HG03558 (cell line): ENCODE data around the gene ARL5C.

Experiments used
- ATAC-seq: cut with Tn5 transposase; IDR thresholded peaks from one replicate; pipeline ENCODE4 v1.9.1; 2021; ENCODE audit warnings: moderate number of reproducible peaks; ENCODE audit not compliant: unreplicated experiment; ENCODE audit errors: extremely low read depth

Gene ARL5C

GRCh38 chr17:39194985-39195524, 29.1 kb upstream of the ARL5C start:
- no peak for ATAC-seq

GRCh38 chr17:39194089-39194984, 28.4 kb upstream of the ARL5C start:
- ATAC-seq: no peak

GRCh38 chr17:39193346-39193745, 27.4 kb upstream of the ARL5C start:
- no peak for ATAC-seq

- ATAC-seq: no peak
Measured at GRCh38 chr17:39192901-39193300, 26.9 kb upstream of the ARL5C start.

GRCh38 chr17:39191750-39192510, 26.0 kb upstream of the ARL5C start:
- ATAC-seq: no peak

DNA sequence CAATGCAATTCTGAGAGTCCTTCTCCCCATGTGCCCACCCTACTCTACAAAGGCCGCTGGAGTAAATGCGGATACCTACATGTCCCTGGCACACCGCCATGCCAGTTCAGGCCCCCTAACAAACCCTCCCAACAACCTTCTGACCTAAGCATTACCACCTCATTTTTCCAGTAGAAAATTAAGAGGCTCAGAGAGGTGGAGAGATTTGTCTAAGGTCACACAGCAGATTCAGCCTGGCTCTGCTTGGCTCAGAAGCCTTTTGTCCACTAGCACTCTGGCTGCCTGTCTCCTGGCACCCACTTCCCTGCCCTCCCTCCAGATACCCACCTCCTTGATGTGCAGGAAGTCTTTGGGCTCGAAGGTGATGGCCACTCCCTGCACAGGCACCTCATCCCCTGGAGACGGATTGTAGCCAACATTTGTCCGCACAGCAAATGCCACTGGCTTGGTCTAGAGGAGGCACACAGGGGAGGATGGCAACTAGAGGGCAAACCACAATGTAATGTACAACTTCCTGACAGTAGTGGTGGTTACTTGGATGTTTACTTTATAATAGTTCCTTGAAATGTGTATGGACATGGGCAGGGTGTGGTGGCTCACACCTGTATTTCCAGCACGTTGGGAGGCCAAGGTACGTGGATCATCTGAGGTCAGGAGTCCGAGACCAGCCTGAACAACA, 21.3 kb upstream of the ARL5C start:
- no peak for ATAC-seq

GRCh38 chr17:39186481-39187002, 20.6 kb upstream of the ARL5C start:
- no peak for ATAC-seq

- ATAC-seq: no peak
Measured at GRCh38 chr17:39183720-39184119, 17.8 kb upstream of the ARL5C start.

GRCh38 chr17:39183045-39183444, 17.1 kb upstream of the ARL5C start:
- ATAC-seq: no peak

GRCh38 chr17:39181303-39181702, 15.3 kb upstream of the ARL5C start:
- no peak for ATAC-seq

DNA sequence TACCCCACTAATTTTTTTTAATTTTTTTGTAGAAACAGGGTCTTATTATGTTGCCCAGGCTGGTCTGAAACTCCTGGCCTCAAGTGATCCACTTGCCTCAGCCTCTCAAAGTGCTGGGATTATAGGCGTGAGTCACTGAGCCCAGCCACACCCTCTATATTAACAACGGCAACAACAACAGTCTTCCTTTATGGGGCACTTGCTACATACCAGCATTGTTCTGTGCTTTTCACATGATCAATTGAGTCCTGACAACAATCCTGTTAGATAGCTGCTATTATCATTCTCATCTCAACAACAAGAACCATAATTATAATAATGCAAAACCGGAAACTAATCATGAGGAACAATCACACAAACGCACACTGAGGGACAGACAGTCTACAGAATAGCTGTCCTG, 12.6 kb upstream of the ARL5C start:
- no peak for ATAC-seq

- ATAC-seq: no peak
Measured at GRCh38 chr17:39177256-39177655, 11.3 kb upstream of the ARL5C start.

DNA sequence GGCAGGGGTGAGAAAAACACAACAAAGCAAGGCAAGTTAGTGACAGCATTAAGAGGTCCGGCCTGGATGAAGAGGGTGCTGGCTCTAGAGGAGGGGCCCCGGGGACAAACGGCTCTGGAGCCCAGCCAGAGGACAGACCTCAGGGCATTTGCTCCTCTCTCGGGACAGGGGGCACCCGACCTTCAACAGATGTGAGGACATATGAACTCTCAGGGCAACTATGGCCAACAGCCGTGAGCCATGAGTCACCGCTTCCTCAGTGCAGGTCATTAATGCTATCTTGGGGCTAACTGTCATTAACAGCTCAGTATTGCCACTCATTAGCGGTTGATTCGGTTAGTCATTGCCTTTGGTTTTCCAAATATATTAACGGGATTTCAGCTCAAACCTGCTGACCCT, 9.7 kb upstream of the ARL5C start:
- ATAC-seq: no peak

- ATAC-seq: no peak
Measured at GRCh38 chr17:39174920-39175694, 9.1 kb upstream of the ARL5C start.

DNA sequence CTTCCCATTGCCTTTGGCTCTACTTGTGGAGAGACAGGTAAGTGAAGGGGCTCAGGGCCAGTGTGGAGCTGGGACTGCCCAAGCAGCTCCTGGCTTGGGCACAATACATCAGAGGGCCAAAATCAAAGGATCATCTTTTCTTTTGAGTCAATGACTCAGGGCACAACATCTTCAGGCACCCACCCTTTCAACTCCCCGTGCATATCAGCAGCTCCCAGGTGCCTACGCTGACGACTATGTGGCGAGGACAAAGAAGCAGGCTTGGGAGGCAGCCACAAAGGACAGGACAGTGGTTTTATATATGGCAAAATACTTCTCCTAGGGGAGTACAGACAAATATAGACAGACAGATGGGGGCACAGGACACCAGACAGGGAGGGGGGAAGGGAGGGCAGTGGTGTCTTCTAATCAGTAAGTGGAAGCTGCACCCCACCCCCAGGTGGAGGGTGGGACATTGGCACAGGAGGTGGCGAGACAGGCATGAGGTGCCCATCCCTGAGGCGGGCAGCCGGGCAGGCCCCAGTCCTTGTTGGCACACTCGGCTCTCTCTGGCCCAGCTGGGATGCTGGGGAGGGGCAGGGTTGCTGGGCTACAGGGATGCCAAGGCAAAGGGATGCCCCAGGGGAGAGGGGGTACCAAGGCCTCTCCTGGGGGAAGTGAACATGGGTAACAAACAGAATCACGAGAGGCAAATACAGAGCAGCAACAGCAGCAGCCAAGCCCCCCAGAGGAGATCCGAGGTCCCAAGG, 7.7 kb upstream of the ARL5C start:
- no peak for ATAC-seq

GRCh38 chr17:39173080-39173479, 7.1 kb upstream of the ARL5C start:
- no peak for ATAC-seq

- no peak for ATAC-seq
Measured at GRCh38 chr17:39171933-39172332, 6.0 kb upstream of the ARL5C start.

GRCh38 chr17:39170558-39170957, 4.6 kb upstream of the ARL5C start:
- no peak for ATAC-seq

DNA sequence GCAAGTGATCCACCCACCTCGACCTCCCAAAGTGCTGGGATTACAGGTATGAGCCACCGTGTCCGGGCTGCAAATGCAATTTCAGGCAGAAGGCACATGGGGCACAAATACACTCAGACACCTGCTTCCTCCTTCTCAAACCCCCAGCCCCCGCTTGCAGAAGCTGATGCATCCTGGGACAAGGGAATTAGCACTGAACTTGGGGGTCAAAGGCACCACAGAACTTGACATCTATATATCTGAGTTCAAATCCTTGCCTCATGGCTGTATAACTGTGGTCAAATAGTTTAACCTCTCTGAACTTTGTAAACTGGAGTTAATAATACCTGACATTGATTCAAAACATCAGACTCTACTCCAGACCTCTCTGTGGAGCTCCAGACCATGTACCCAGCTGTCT, 4.1 kb upstream of the ARL5C start:
- no peak for ATAC-seq
